GM18519 (cell line): ENCODE data around the gene LTBP3.
"Not testable (repeated sequence)": the region's sequence is repeated elsewhere in the genome, so short reads cannot be mapped to it uniquely, and the experiment has no call there.

Experiments used
- ATAC-seq: cut with Tn5 transposase; IDR thresholded peaks from one replicate; pipeline ENCODE4 v1.9.1; 2021; ENCODE audit warnings: mild to moderate bottlenecking, moderate library complexity; ENCODE audit not compliant: unreplicated experiment, low FRiP score

Gene LTBP3

GRCh38 chr11:65538232-65538914 is 19.8 kb downstream of the LTBP3 start:
- no peak for ATAC-seq

- no peak for ATAC-seq
Observed at GRCh38 chr11:65537620-65538231, 20.4 kb downstream of the LTBP3 start.

GRCh38 chr11:65537296-65537597 is 20.9 kb downstream of the LTBP3 start:
- ATAC-seq: no peak

- ATAC-seq: no peak
Observed at GRCh38 chr11:65536412-65537295, 21.5 kb downstream of the LTBP3 start.

GRCh38 chr11:65535102-65535501 is 23.1 kb downstream of the LTBP3 start:
- no peak for ATAC-seq

GRCh38 chr11:65532388-65533064 is 25.6 kb downstream of the LTBP3 start:
- no peak for ATAC-seq

- no peak for ATAC-seq
Observed at GRCh38 chr11:65530157-65530496, 28.0 kb downstream of the LTBP3 start.

GRCh38 chr11:65529475-65530156 is 28.5 kb downstream of the LTBP3 start:
- ATAC-seq: no peak

- no peak for ATAC-seq
Observed at GRCh38 chr11:65528819-65529350, 29.3 kb downstream of the LTBP3 start.

- no peak for ATAC-seq
Observed at GRCh38 chr11:65526744-65527143, 31.4 kb downstream of the LTBP3 start.

GRCh38 chr11:65525546-65526480 is 32.3 kb downstream of the LTBP3 start:
- no peak for ATAC-seq

- ATAC-seq: no peak
Observed at GRCh38 chr11:65524741-65525545, 33.2 kb downstream of the LTBP3 start, which contains the start of gene SCYL1. Gene SCYL1 (plus strand): TSS chr11:65525083. CDS start chr11:65525154, 71 bp downstream.

GRCh38 chr11:65524014-65524740 is 34.0 kb downstream of the LTBP3 start:
- no peak for ATAC-seq

- not testable (repeated sequence) for ATAC-seq
Observed at GRCh38 chr11:65523631-65523968, 34.6 kb downstream of the LTBP3 start.

GRCh38 chr11:65522718-65523630 is 35.2 kb downstream of the LTBP3 start:
- not testable (repeated sequence) for ATAC-seq

- ATAC-seq: not testable (repeated sequence)
Observed at GRCh38 chr11:65521777-65522521, 36.2 kb downstream of the LTBP3 start.
